Bronchial epithelial cell (primary cell): ENCODE data around the gene SEMA3E. TPM values are rescaled to one million over a fixed set of nuclear protein-coding genes. Genes with fewer than 3 reads are reported as not detected.

Experiments used
- DNase-seq: peaks from one replicate; pipeline ENCODE4 v3.0.0-alpha.2; 2010; ENCODE audit warnings: low read depth
- FAIRE-seq: peaks from 2 replicates; lab custom pipeline; 2011; peaks lifted over from hg19 to GRCh38; lab: Jason Lieb, UNC
- H3K27me3 ChIP-seq: 2 replicates; pipeline ENCODE4 v1.5.1; 2011; ENCODE audit warnings: low read length; ENCODE audit not compliant: control insufficient read depth, insufficient read depth
- H3K36me3 ChIP-seq: 2 replicates; pipeline ENCODE4 v1.5.1; 2011; ENCODE audit warnings: low read length; ENCODE audit not compliant: control insufficient read depth, insufficient read depth
- H3K4me3 ChIP-seq: 2 replicates; pipeline ENCODE4 v1.5.1; 2011; ENCODE audit warnings: mild to moderate bottlenecking, low read depth, low read length, control low read depth
- total RNA-seq: library from RNA; depleted of rRNA; stranded (reverse); fragments of >200 nt; gene quantifications from 2 replicates; pipeline ENCODE4 v1.2.1, GENCODE V29; 2014
- TF ChIP-seq, protein P1 (sequence below): IDR thresholded peaks from 2 replicates; pipeline ENCODE4 v1.5.1; 2011; ENCODE audit warnings: mild to moderate bottlenecking, moderate library complexity, low read length, control low read depth, inconsistent platforms; ENCODE audit not compliant: insufficient read depth, severe bottlenecking

Gene SEMA3E
- total RNA-seq, 1 donor from 2014 or later, result under 0.01 TPM

- TF ChIP-seq, protein P1, sequence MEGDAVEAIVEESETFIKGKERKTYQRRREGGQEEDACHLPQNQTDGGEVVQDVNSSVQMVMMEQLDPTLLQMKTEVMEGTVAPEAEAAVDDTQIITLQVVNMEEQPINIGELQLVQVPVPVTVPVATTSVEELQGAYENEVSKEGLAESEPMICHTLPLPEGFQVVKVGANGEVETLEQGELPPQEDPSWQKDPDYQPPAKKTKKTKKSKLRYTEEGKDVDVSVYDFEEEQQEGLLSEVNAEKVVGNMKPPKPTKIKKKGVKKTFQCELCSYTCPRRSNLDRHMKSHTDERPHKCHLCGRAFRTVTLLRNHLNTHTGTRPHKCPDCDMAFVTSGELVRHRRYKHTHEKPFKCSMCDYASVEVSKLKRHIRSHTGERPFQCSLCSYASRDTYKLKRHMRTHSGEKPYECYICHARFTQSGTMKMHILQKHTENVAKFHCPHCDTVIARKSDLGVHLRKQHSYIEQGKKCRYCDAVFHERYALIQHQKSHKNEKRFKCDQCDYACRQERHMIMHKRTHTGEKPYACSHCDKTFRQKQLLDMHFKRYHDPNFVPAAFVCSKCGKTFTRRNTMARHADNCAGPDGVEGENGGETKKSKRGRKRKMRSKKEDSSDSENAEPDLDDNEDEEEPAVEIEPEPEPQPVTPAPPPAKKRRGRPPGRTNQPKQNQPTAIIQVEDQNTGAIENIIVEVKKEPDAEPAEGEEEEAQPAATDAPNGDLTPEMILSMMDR, result no peak
- no peaks in the 10 kb centered on the region for H3K36me3 ChIP-seq
- FAIRE-seq, result no peak
- no peaks in the 10 kb centered on the region for H3K27me3 ChIP-seq
- DNase-seq, result peak; percentile 73
- H3K4me3 ChIP-seq, result no peak overlapping the region
Measured at GRCh38 chr7:83469076-83469475, 179.9 kb downstream of the SEMA3E start.

- H3K27me3 ChIP-seq, result no peaks in the 10 kb centered on the region
- no peaks in the 10 kb centered on the region for H3K36me3 ChIP-seq
- TF ChIP-seq, protein P1, result no peak
- peak; percentile 73 for FAIRE-seq
- no peak overlapping the region for H3K4me3 ChIP-seq
- DNase-seq, result peak; percentile 99
Measured at GRCh38 chr7:83468251-83468739, 180.6 kb downstream of the SEMA3E start.

GRCh38 chr7:83467493-83467892 lies 181.4 kb downstream of the SEMA3E start:
- TF ChIP-seq, protein P1, result no peak
- FAIRE-seq, result no peak

GRCh38 chr7:83466956-83467355 lies 182.0 kb downstream of the SEMA3E start:
- FAIRE-seq, result no peak
- Histone ChIP-seq H3K4me3 (no peak overlapping the region), H3K27me3 (no peaks in the 10 kb centered on the region), H3K36me3 (no peaks in the 10 kb centered on the region)
- peak; percentile 15 for DNase-seq
- TF ChIP-seq, protein P1, result no peak

More at GRCh38 chr7:83467493-83467892, 181.4 kb downstream of the SEMA3E start:
- no peak for DNase-seq
- Histone ChIP-seq H3K4me3 (no peak overlapping the region), H3K36me3 (no peaks in the 10 kb centered on the region), H3K27me3 (no peaks in the 10 kb centered on the region)

- FAIRE-seq, result no peak
- H3K4me3 ChIP-seq, result no peak overlapping the region
Measured at GRCh38 chr7:83466187-83466923, 182.6 kb downstream of the SEMA3E start.

More at GRCh38 chr7:83466187-83466923, 182.6 kb downstream of the SEMA3E start:
- no peaks in the 10 kb centered on the region for H3K27me3 ChIP-seq
- TF ChIP-seq, protein P1, result no peak
- H3K36me3 ChIP-seq, result no peaks in the 10 kb centered on the region
- no peak for DNase-seq
